ENCODE measurements around the gene CSNK1G2. TPM values are rescaled to one million over a fixed set of nuclear protein-coding genes. Genes with fewer than 3 reads are reported as not detected.
A peak's percentile ranks its signal among the peaks of the same experiment; 100 is the strongest.

CSNK1G2 gene
- total and polyA plus RNA-seq, 2 of the 13 experiments (the other 11 are each of a cell fraction or from before 2014, with no cell fraction given), result 53.8 to 72.5 TPM

- TF ChIP-seq ZHX2 (IDR thresholded peaks at IDR 0.05; ENCODE audit: low read depth) (no peak), ZHX2 (CRISPR knock-in tag; IDR thresholded peaks at IDR 0.05; ENCODE audit: borderline replicate concordance) (no peak), ZFP82 (CRISPR knock-in tag; IDR thresholded peaks at IDR 0.05; ENCODE audit: borderline replicate concordance) (no peak), ZNF580 (CRISPR knock-in tag; IDR thresholded peaks at IDR 0.05; ENCODE audit: borderline replicate concordance, low read depth) (no peak), NFE2L2 (IDR thresholded peaks at IDR 0.05; ENCODE audit: low read length) (0 out of 2 replicates have a peak, but pooled peaks have one; percentile 31), ZBTB10 (CRISPR knock-in tag; IDR thresholded peaks at IDR 0.05; ENCODE audit: borderline replicate concordance) (no peak), TFDP1 (CRISPR knock-in tag; IDR thresholded peaks at IDR 0.05; ENCODE audit: borderline replicate concordance) (0 out of 2 replicates have a peak, but pooled peaks have one; percentile 12), JUND (CRISPR knock-in tag; IDR thresholded peaks at IDR 0.05) (0 out of 2 replicates have a peak, but pooled peaks have one; percentile 18), POGZ (CRISPR knock-in tag; IDR thresholded peaks at IDR 0.05) (no peak), TIGD3 (CRISPR knock-in tag; IDR thresholded peaks at IDR 0.05; ENCODE audit: borderline replicate concordance) (no peak), ZNF782 (CRISPR knock-in tag; IDR thresholded peaks at IDR 0.05; ENCODE audit: borderline replicate concordance) (no peak), ZBTB7A (CRISPR knock-in tag; IDR thresholded peaks at IDR 0.05) (no peak), BRD4 (CRISPR knock-in tag; IDR thresholded peaks at IDR 0.05) (no peak), CERS6 (CRISPR knock-in tag; IDR thresholded peaks at IDR 0.05) (no peak), KMT2A (CRISPR knock-in tag; IDR thresholded peaks at IDR 0.05) (0 out of 2 replicates have a peak, but pooled peaks have one; percentile 18), ZNF564 (CRISPR knock-in tag; IDR thresholded peaks at IDR 0.05) (peak; percentile 61; the same call in 1 of the 2 replicates)
Measured at GRCh38 chr19:1935484-1936208, 5.3 kb upstream of the CSNK1G2 start (continued).
